NCI-H345 treated with DMSO at 0.1 percent for 48 hours (cell line): ENCODE measurements around the gene ARHGAP36.

Experiments
- DNase-seq: peaks from one replicate; lab custom pipeline; 2025; ENCODE audit not compliant: unreplicated experiment; lab: John Stamatoyannopoulos, UW

ARHGAP36 gene

GRCh38 chrX:131058136-131058868 lies at the start of gene ARHGAP36:
Gene ARHGAP36, plus strand, starts transcription at chrX:131058346. Its CDS starts 23,320 bp downstream, at chrX:131081666.
- DNase-seq: no peak

GRCh38 chrX:131010186-131010585 lies 48.0 kb upstream of the ARHGAP36 start:
- no peak for DNase-seq

- DNase-seq: no peak
Measured at GRCh38 chrX:131025336-131025735, 32.8 kb upstream of the ARHGAP36 start.

- DNase-seq: no peak
Measured at GRCh38 chrX:131032354-131033230, 25.6 kb upstream of the ARHGAP36 start.

GRCh38 chrX:131034063-131034462 lies 24.1 kb upstream of the ARHGAP36 start:
- no peak for DNase-seq

- DNase-seq: no peak
Measured at GRCh38 chrX:131040781-131041180, 17.4 kb upstream of the ARHGAP36 start.

GRCh38 chrX:131041667-131042066 lies 16.5 kb upstream of the ARHGAP36 start:
- DNase-seq: no peak

- DNase-seq: no peak
Measured at GRCh38 chrX:131045726-131046125, 12.4 kb upstream of the ARHGAP36 start.

- no peak for DNase-seq
Measured at GRCh38 chrX:131046596-131046995, 11.6 kb upstream of the ARHGAP36 start.

- no peak for DNase-seq
Measured at GRCh38 chrX:131047180-131047579, 11.0 kb upstream of the ARHGAP36 start.

- DNase-seq: no peak
Measured at GRCh38 chrX:131053076-131053475, 5.1 kb upstream of the ARHGAP36 start.

- DNase-seq: no peak
Measured at GRCh38 chrX:131054906-131055305, 3.2 kb upstream of the ARHGAP36 start.

- no peak for DNase-seq
Measured at GRCh38 chrX:131057706-131058105, 440 bp upstream of the ARHGAP36 start.

GRCh38 chrX:131059246-131059645 lies 1.1 kb downstream of the ARHGAP36 start:
- DNase-seq: no peak

- DNase-seq: no peak
Measured at GRCh38 chrX:131060147-131060546, 2.0 kb downstream of the ARHGAP36 start.

- no peak for DNase-seq
Measured at GRCh38 chrX:131061306-131061705, 3.2 kb downstream of the ARHGAP36 start.

GRCh38 chrX:131063613-131064012 lies 5.5 kb downstream of the ARHGAP36 start:
- DNase-seq: no peak

GRCh38 chrX:131066237-131066636 lies 8.1 kb downstream of the ARHGAP36 start:
- DNase-seq: no peak

GRCh38 chrX:131067216-131067615 lies 9.1 kb downstream of the ARHGAP36 start:
- no peak for DNase-seq

- no peak for DNase-seq
Measured at GRCh38 chrX:131067846-131068745, 9.9 kb downstream of the ARHGAP36 start.
